Smooth muscle cell (in vitro differentiated cells): ENCODE measurements around the gene ENPP5. TPM values are rescaled to one million over a fixed set of nuclear protein-coding genes. Genes with fewer than 3 reads are reported as not detected.

Experiments
- DNase-seq: peaks from one replicate; lab custom pipeline; 2025; ENCODE audit not compliant: unreplicated experiment; lab: John Stamatoyannopoulos, UW
- H2AFZ ChIP-seq: fragments of 200-600 bp; sonication (generic); 2 replicates; pipeline ENCODE4 v1.6.0; 2016; ENCODE audit warnings: antibody characterized with exemption, low read depth, mild to moderate bottlenecking
- H3F3A ChIP-seq: fragments of 200-600 bp; sonication (generic); 2 replicates; pipeline ENCODE4 v1.6.0; 2017; ENCODE audit warnings: antibody characterized with exemption, low read depth
- H3K27ac ChIP-seq: fragments of 200-600 bp; sonication (generic); 2 replicates; pipeline ENCODE4 v1.5.1; 2016; ENCODE audit warnings: low read depth, mild to moderate bottlenecking
- H3K27me3 ChIP-seq: fragments of 200-600 bp; sonication (generic); 2 replicates; pipeline ENCODE4 v1.6.1; 2016; ENCODE audit warnings: low read depth, mild to moderate bottlenecking
- H3K36me3 ChIP-seq: fragments of 200-600 bp; sonication (generic); 2 replicates; pipeline ENCODE4 v1.5.1; 2016; ENCODE audit warnings: low read depth
- H3K4me1 ChIP-seq: fragments of 200-600 bp; sonication (generic); 2 replicates; pipeline ENCODE4 v1.5.1; 2016; ENCODE audit warnings: low read depth
- H3K4me2 ChIP-seq: fragments of 200-600 bp; sonication (generic); 2 replicates; pipeline ENCODE4 v1.6.0; 2016; ENCODE audit warnings: mild to moderate bottlenecking
- H3K4me3 ChIP-seq: fragments of 200-600 bp; sonication (generic); 2 replicates; pipeline ENCODE4 v1.5.1; 2016; ENCODE audit warnings: mild to moderate bottlenecking
- H3K79me2 ChIP-seq: fragments of 200-600 bp; sonication (generic); 2 replicates; pipeline ENCODE4 v1.6.0; 2016; ENCODE audit warnings: low read depth, mild to moderate bottlenecking
- H3K9ac ChIP-seq: fragments of 200-600 bp; sonication (generic); 2 replicates; pipeline ENCODE4 v1.6.0; 2016; ENCODE audit warnings: low read depth
- H3K9me3 ChIP-seq: fragments of 200-600 bp; sonication (generic); replicated peaks from 2 replicates; pipeline ENCODE4 v1.5.1; 2016; ENCODE audit warnings: low read depth
- H4K20me1 ChIP-seq: fragments of 200-600 bp; sonication (generic); 2 replicates; pipeline ENCODE4 v1.6.0; 2016; ENCODE audit warnings: low read depth
- CTCF ChIP-seq: fragments of 200-600 bp; sonication (generic); IDR thresholded peaks from 2 replicates; pipeline ENCODE4 v1.5.1; 2017; ENCODE audit warnings: borderline replicate concordance, mild to moderate bottlenecking, antibody characterized with exemption; ENCODE audit not compliant: insufficient read depth, poor library complexity, severe bottlenecking
- WGBS: methylation state at CpG from one replicate; pipeline ENCODE4 v1.1.7; 2016; ENCODE audit warnings: low lambda C conversion rate; 5-methylcytosine and 5-hydroxymethylcytosine counted together
- polyA plus RNA-seq: library from polyadenylated mRNA; unstranded; fragments of >200 nt; fragmentation: Nextera tagmentation; extraction: Ambion mirVana; gene quantifications from 2 replicates; pipeline ENCODE4 v1.2.1, GENCODE V29; 2016
- total RNA-seq: library from RNA; depleted of rRNA; stranded (reverse); fragments of >200 nt; gene quantifications from 2 replicates; pipeline ENCODE4 v1.2.3, GENCODE V29; 2014

Gene ENPP5
- total and polyA plus RNA-seq, 2 experiments from 2014 or later, result 0.16 to 1.1 TPM

- DNase-seq, result no peak
- H3K4me2 ChIP-seq, result peak overlapping the region; percentile 93
- H3K4me1 ChIP-seq, result peaks cover 5% of the 10 kb centered on the region
- no peaks in the 10 kb centered on the region for H4K20me1 ChIP-seq
- no peak overlapping the region for H2AFZ ChIP-seq
- peaks cover 51% of the 10 kb centered on the region for H3K27me3 ChIP-seq
- H3K36me3 ChIP-seq, result no peaks in the 10 kb centered on the region
- WGBS, result 70% methylated on average over 4 of the region's 4 CpGs
- H3K79me2 ChIP-seq, result no peaks in the 10 kb centered on the region
- H3F3A ChIP-seq, result no peaks in the 10 kb centered on the region
- H3K4me3 ChIP-seq, result peak overlapping the region; percentile 70
- H3K27ac ChIP-seq, result no peak overlapping the region
- no peak overlapping the region for H3K9ac ChIP-seq
- TF ChIP-seq CTCF, result no peak
- no peaks in the 10 kb centered on the region for H3K9me3 ChIP-seq
These were observed 40.1 kb downstream of the ENPP5 start for GRCh38 chr6:46130666-46131065.

GRCh38 chr6:46129629-46130511 is 40.9 kb downstream of the ENPP5 start, which contains the start of gene ENPP4:
TSS of gene ENPP4 (plus strand) at chr6:46129989. CDS start at chr6:46139584, 9,595 bp downstream.
- no peaks in the 10 kb centered on the region for H3F3A ChIP-seq
- no peaks in the 10 kb centered on the region for H4K20me1 ChIP-seq
- peak; percentile 3 for DNase-seq
- H3K79me2 ChIP-seq, result no peaks in the 10 kb centered on the region
- peaks cover 50% of the 10 kb centered on the region for H3K27me3 ChIP-seq
- H3K27ac ChIP-seq, result no peak within 1 kb of the TSS
- 2% methylated on average over 61 of the region's 61 CpGs for WGBS
- no peaks in the 10 kb centered on the region for H3K36me3 ChIP-seq
- H3K9me3 ChIP-seq, result no peaks in the 10 kb centered on the region
- peaks cover 5% of the 10 kb centered on the region for H3K4me1 ChIP-seq
- H3K4me3 ChIP-seq, result peak within 1 kb of the TSS; percentile 70
- peak within 1 kb of the TSS; percentile 99 for H2AFZ ChIP-seq
- H3K4me2 ChIP-seq, result peak within 1 kb of the TSS; percentile 93
- TF ChIP-seq CTCF, result no peak
- no peak within 1 kb of the TSS for H3K9ac ChIP-seq

GRCh38 chr6:46129291-46129628 is 41.5 kb downstream of the ENPP5 start:
- WGBS, result 15% methylated on average over 10 of the region's 10 CpGs

More at GRCh38 chr6:46129291-46129628, 41.5 kb downstream of the ENPP5 start:
- no peak overlapping the region for H3K27ac ChIP-seq
- no peaks in the 10 kb centered on the region for H4K20me1 ChIP-seq
- no peaks in the 10 kb centered on the region for H3K79me2 ChIP-seq
- peak overlapping the region; percentile 70 for H3K4me3 ChIP-seq
- H3K9ac ChIP-seq, result no peak overlapping the region
- H3K27me3 ChIP-seq, result peaks cover 50% of the 10 kb centered on the region
- H3K9me3 ChIP-seq, result no peaks in the 10 kb centered on the region
- H3K36me3 ChIP-seq, result no peaks in the 10 kb centered on the region
- DNase-seq, result no peak
- no peak for TF ChIP-seq CTCF
- peaks cover 5% of the 10 kb centered on the region for H3K4me1 ChIP-seq
- no peak overlapping the region for H2AFZ ChIP-seq
- no peaks in the 10 kb centered on the region for H3F3A ChIP-seq
- peak overlapping the region; percentile 93 for H3K4me2 ChIP-seq
